Esophagus muscularis mucosa (tissue), 3 donors: ENCODE measurements around the gene GLRX2.

Source experiments
- CTCF ChIP-seq, 3 experiments: fragments of 200-600 bp in 2 of 3; fragments of 450-650 bp in 1 of 3; sonication (generic) in 2 of 3; IDR thresholded peaks; one replicate each; pipeline ENCODE4 v1.5.1; 2017 to 2019; ENCODE audit warnings: antibody characterized with exemption in 3 of 3, mild to moderate bottlenecking in 2 of 3, moderate library complexity in 1 of 3
- POLR2A ChIP-seq: fragments of 450-650 bp; IDR thresholded peaks from one replicate; pipeline ENCODE4 v1.6.1; 2017; ENCODE audit warnings: antibody characterized with exemption, moderate library complexity, mild to moderate bottlenecking, low read depth

GRCh38 chr1:193144999-193145398, 39.8 kb upstream of the GLRX2 start:
- no peak for TF ChIP-seq CTCF (IDR thresholded peaks at IDR 0.05)
- TF ChIP-seq POLR2A: no peak
